Activated T-cell treated with anti-CD3 and anti-CD28 coated beads, Interleukin-2, amount 50 U/mL, for 24 hours (primary cell): ENCODE data around the gene BARHL2.

Experiments
- DNase-seq: peaks from one replicate; pipeline ENCODE4 v3.0.0-alpha.2; 2020
- H3K27ac Mint-ChIP-seq: 2 replicates; pipeline ENCODE4 v1.8.0; 2020; ENCODE audit warnings: mild to moderate bottlenecking, mixed read lengths
- H3K27me3 Mint-ChIP-seq: 2 replicates; pipeline ENCODE4 v1.8.0; 2020; ENCODE audit warnings: mixed read lengths
- H3K36me3 Mint-ChIP-seq: 2 replicates; pipeline ENCODE4 v1.8.0; 2020; ENCODE audit warnings: low read depth, mixed read lengths
- H3K4me1 Mint-ChIP-seq: 2 replicates; pipeline ENCODE4 v1.8.0; 2020; ENCODE audit warnings: low read depth, mixed read lengths
- H3K4me3 Mint-ChIP-seq: 2 replicates; pipeline ENCODE4 v1.8.0; 2020; ENCODE audit warnings: mild to moderate bottlenecking, moderate library complexity, mixed read lengths
- H3K9me3 Mint-ChIP-seq: 2 replicates; pipeline ENCODE4 v1.8.0; 2020; ENCODE audit warnings: mixed read lengths

Gene BARHL2

GRCh38 chr1:90728502-90729287, 11.6 kb upstream of the BARHL2 start:
- H3K27ac Mint-ChIP-seq = peak overlapping the region; percentile 42
- peak overlapping the region; percentile 30 for H3K4me3 Mint-ChIP-seq
- no peak for DNase-seq
- H3K36me3 Mint-ChIP-seq = no peaks in the 10 kb centered on the region
- peaks cover 93% of the 10 kb centered on the region for H3K27me3 Mint-ChIP-seq
- peaks cover 53% of the 10 kb centered on the region for H3K4me1 Mint-ChIP-seq
- H3K9me3 Mint-ChIP-seq = peaks cover 2% of the 10 kb centered on the region

GRCh38 chr1:90727917-90728501, 10.9 kb upstream of the BARHL2 start:
- no peak for DNase-seq
- Mint-ChIP-seq H3K27ac (no peak overlapping the region), H3K27me3 (peaks cover 93% of the 10 kb centered on the region), H3K4me1 (peaks cover 59% of the 10 kb centered on the region), H3K36me3 (no peaks in the 10 kb centered on the region), H3K4me3 (no peak overlapping the region), H3K9me3 (peaks cover 2% of the 10 kb centered on the region)

- Mint-ChIP-seq H3K27ac (no peak overlapping the region), H3K4me3 (no peak overlapping the region)
Measured at GRCh38 chr1:90726986-90727480, 9.9 kb upstream of the BARHL2 start.

GRCh38 chr1:90726425-90726985, 9.4 kb upstream of the BARHL2 start:
- Mint-ChIP-seq H3K9me3 (peaks cover 2% of the 10 kb centered on the region), H3K4me3 (no peak overlapping the region), H3K27ac (peak overlapping the region; percentile 38)

More at GRCh38 chr1:90726986-90727480, 9.9 kb upstream of the BARHL2 start:
- H3K36me3 Mint-ChIP-seq = no peaks in the 10 kb centered on the region
- peaks cover 2% of the 10 kb centered on the region for H3K9me3 Mint-ChIP-seq
- H3K27me3 Mint-ChIP-seq = peaks cover 93% of the 10 kb centered on the region
- DNase-seq = no peak
- H3K4me1 Mint-ChIP-seq = peaks cover 59% of the 10 kb centered on the region

GRCh38 chr1:90725657-90726424, 8.7 kb upstream of the BARHL2 start:
- peaks cover 95% of the 10 kb centered on the region for H3K27me3 Mint-ChIP-seq
- peaks cover 63% of the 10 kb centered on the region for H3K4me1 Mint-ChIP-seq
- peak overlapping the region; percentile 40 for H3K27ac Mint-ChIP-seq
- no peaks in the 10 kb centered on the region for H3K36me3 Mint-ChIP-seq
- H3K9me3 Mint-ChIP-seq = peaks cover 2% of the 10 kb centered on the region
- DNase-seq = peak; percentile 38
- H3K4me3 Mint-ChIP-seq = peak overlapping the region; percentile 30

More at GRCh38 chr1:90726425-90726985, 9.4 kb upstream of the BARHL2 start:
- DNase-seq = no peak
- H3K36me3 Mint-ChIP-seq = no peaks in the 10 kb centered on the region
- peaks cover 95% of the 10 kb centered on the region for H3K27me3 Mint-ChIP-seq
- peaks cover 61% of the 10 kb centered on the region for H3K4me1 Mint-ChIP-seq

DNA sequence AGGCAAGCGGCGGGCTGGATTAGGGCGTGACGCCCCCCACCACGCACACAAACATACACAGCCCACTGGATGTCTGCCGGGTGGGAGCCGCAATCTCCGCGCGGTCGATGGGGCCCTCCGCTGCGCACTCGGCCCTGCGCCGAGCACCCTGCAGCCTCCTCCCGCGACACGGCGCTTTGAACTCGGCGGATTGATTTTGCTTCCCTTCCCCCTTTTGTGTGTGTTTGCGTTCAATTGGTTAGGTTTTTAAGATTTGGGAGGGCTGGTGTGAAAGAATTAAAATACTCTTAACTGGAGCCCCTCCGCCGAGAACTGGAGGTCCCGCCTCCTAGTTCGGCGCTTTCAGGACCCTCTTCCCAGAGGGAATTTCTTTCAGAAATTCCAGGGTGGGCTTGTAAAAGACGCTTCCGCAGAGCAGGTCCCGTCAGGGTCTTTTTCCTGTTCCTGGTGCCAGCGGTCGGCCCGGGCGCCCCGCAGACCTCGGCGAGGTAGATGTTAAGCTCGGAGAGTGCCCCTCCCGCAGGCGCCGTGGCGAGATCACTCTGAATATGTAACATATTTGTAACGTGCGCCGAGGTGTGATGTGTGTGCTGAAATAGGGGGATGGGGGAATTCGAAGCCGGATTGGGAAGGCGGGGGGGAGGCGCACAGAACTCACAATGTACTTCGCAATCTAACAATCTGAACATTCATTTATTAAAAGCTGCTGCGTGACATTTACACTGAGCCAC, 8.0 kb upstream of the BARHL2 start:
- Mint-ChIP-seq H3K36me3 (no peaks in the 10 kb centered on the region), H3K27me3 (peaks cover 96% of the 10 kb centered on the region), H3K4me3 (peak overlapping the region; percentile 30), H3K27ac (peak overlapping the region; percentile 40), H3K4me1 (peaks cover 57% of the 10 kb centered on the region), H3K9me3 (peaks cover 9% of the 10 kb centered on the region)
- no peak for DNase-seq

DNA sequence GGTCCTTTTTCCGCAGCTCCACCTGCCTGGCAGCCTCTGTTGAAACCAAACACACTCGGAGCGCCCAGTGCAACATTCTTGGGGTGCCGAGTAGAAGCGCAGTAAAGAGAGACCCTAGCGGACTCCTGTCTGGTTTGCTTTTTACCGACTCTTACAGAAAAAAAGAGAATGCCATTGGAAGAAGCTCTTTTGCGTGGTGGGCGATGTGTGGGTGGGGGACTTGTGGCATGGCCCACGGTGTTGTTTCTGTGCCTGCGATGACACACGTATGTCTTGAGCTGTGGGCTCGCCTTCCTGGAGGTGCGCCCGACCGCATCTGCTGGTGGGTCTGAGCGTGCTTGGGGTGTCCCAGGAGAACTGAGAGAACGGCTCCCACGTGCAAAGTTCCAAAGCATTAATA, 7.3 kb upstream of the BARHL2 start:
- Mint-ChIP-seq H3K27ac (peak overlapping the region; percentile 5), H3K4me1 (peaks cover 52% of the 10 kb centered on the region), H3K36me3 (no peaks in the 10 kb centered on the region), H3K27me3 (peaks cover 98% of the 10 kb centered on the region), H3K9me3 (peaks cover 10% of the 10 kb centered on the region), H3K4me3 (no peak overlapping the region)
- DNase-seq = no peak

DNA sequence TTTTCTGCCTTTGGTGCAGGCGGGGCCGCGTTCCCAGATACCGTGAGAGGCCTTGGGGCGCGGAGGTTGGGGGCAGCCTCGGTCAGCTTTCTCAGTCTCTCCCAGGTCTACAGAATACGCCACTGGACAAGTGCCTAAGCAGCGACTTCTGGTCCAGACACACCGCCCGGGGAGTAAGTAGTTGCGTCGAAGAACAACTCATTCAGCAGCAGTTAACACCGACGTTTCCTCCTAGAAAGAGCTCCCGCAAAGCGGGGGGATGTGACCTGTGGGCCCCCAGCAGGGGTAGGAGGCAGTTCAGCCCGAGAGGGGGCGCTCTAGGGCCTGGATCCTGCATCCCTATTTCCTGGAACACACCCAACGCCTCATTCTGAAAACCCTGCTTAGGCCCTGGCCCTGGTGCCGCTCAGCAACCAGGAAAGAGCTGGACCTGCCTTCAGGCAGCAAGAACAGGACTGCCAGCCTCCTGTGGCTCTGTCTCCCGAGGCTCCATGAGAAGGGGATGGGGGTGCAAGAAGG, 6.5 kb upstream of the BARHL2 start:
- Mint-ChIP-seq H3K4me3 (peak overlapping the region; percentile 60), H3K27me3 (peaks cover 100% of the 10 kb centered on the region), H3K4me1 (peaks cover 52% of the 10 kb centered on the region), H3K27ac (no peak overlapping the region), H3K9me3 (peaks cover 10% of the 10 kb centered on the region), H3K36me3 (no peaks in the 10 kb centered on the region)
- DNase-seq = no peak

DNA sequence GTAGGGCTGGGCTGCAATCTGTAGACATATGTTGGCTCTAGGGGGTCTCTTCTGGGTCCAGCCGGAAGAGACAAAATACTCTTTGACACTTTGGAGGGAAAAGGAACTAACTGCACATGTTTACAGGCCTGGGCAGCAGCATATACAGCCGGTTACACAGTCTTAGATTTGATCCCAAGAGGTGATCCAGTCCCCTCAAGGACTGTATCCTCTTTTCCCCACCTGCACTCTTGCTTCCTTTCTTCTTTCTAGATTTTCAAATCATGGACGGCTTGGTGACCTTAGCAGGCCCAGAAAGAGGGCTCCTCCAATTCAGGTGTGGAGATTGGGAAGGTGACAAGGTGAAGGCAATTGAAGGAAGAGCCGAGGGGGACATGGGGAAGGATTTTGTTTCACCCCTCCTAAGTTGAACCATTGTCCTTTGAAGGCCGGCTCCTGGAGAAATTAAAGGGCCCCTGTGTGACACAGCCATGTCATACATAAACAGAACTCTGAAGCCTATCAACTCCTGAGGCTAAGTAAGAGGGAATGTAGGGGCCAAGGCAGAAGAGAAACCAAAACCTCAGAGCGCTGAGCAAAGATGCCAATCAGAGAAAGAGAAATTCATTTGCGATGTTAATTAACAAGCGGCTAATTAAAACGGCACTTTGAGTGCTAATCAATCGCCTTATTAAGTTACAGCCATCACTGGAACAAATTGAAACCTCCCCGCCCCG, 5.9 kb upstream of the BARHL2 start:
- no peak for DNase-seq
- Mint-ChIP-seq H3K4me3 (peak overlapping the region; percentile 60), H3K9me3 (peaks cover 8% of the 10 kb centered on the region), H3K27me3 (peaks cover 99% of the 10 kb centered on the region), H3K27ac (peak overlapping the region; percentile 5), H3K36me3 (no peaks in the 10 kb centered on the region), H3K4me1 (peaks cover 50% of the 10 kb centered on the region)

GRCh38 chr1:90721210-90722194, 4.4 kb upstream of the BARHL2 start:
- H3K27me3 Mint-ChIP-seq = peaks cover 94% of the 10 kb centered on the region
- no peak overlapping the region for H3K4me3 Mint-ChIP-seq
- no peak overlapping the region for H3K27ac Mint-ChIP-seq
- peaks cover 52% of the 10 kb centered on the region for H3K4me1 Mint-ChIP-seq
- H3K9me3 Mint-ChIP-seq = peaks cover 8% of the 10 kb centered on the region
- peak; percentile 56 for DNase-seq
- no peaks in the 10 kb centered on the region for H3K36me3 Mint-ChIP-seq

- Mint-ChIP-seq H3K27ac (peak overlapping the region; percentile 18), H3K27me3 (peaks cover 93% of the 10 kb centered on the region), H3K9me3 (peaks cover 8% of the 10 kb centered on the region), H3K4me3 (no peak overlapping the region), H3K36me3 (no peaks in the 10 kb centered on the region), H3K4me1 (peaks cover 42% of the 10 kb centered on the region)
- DNase-seq = no peak
Measured at GRCh38 chr1:90720145-90720636, 3.1 kb upstream of the BARHL2 start.
